ENCODE measurements around the gene ZC3H14.

ZC3H14 gene

DNA sequence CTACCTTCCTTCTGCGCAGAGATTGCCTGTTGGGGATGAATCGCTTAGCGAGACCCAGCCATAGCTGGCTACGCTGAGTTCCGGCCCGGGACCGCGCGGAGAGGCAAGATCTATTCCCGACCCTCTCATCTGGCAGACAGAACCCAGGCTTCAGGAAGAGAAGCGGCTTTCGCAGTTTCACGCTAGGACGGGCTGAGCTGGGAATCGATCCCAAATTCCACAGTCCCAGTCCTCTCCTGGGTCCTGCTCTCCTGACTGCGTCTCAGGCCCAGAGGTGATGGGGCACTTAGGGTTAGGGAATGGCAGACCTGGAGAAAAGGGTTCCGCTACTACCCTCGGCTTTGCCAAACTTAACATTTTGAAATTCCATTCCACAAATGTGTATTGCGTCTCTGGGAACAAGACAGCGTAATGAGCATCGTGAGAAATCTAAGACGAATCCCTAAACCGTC, 10.8 kb upstream of the ZC3H14 start:
- no peak for DNase-seq (ENCODE audit: low read depth)

GRCh38 chr14:88552876-88553275, 10.0 kb upstream of the ZC3H14 start:
- no peak for DNase-seq (ENCODE audit: low read depth)

GRCh38 chr14:88553886-88554456, 8.9 kb upstream of the ZC3H14 start:
- no peak for DNase-seq (ENCODE audit: low read depth)

GRCh38 chr14:88554457-88555286, 8.2 kb upstream of the ZC3H14 start, which contains the start of gene PTPN21:
TSS of gene PTPN21 (minus strand) at chr14:88555007. CDS start at chr14:88550417, 4,590 bp downstream.
- no peak for DNase-seq (ENCODE audit: low read depth)

GRCh38 chr14:88556581-88556980, 6.3 kb upstream of the ZC3H14 start:
- DNase-seq (ENCODE audit: low read depth), result no peak

DNA sequence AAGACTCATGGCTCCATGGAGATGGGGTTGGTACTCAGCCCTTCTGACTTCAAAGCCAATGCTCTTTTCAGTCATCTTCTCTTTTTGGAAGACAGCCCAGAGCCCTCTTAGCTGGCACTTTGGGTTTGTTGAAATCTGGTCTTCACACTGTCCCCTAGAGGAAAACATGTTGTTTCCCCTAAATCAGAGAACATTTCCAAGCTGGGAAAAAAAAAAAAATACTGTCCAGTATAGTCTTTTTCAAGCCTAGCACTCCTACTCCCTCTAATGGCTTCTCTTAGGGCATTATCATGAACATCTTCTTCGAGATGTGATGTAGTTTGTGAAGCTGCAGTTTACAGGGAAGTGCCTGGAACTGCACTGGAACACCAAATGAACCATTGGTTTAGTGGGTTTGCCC, 3.0 kb upstream of the ZC3H14 start:
- DNase-seq (ENCODE audit: low read depth), result no peak

DNA sequence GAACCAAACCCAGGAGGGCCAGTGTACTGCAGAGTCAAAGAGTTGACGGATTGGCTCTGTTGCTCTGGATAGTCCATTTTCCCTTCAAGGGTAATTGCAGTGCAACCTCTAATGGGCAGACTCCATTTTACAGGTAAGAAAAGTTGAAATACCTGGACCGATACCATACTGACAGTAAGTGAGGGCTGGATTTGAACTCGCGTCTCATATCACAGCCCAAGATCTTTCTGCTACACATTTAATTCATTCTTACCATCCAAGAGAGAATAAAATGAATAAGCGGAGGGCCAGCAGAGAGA, 356 bp upstream of the ZC3H14 start:
- DNase-seq (ENCODE audit: low read depth), result no peak

- no peak for DNase-seq (ENCODE audit: low read depth)
Measured at GRCh38 chr14:88563845-88564244, 1.0 kb downstream of the ZC3H14 start.

DNA sequence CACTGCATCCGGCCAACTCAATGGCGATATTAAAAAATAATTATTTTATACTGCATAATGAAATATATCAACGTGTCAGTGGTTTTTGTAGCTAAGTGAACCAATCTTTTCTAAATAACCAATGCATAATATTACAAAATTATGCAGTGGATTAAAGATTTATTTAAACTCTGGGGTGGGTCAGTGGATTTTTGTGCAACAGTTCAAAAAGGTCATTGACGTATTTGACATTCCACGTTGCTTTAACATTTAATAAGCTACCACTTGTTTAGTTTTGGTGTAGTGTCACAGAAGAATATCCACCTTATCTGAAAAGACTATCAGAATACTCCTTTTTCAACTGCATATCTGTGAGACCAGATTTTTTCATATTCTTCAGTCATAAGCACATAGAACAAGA, 2.6 kb downstream of the ZC3H14 start:
- DNase-seq (ENCODE audit: low read depth), result no peak

GRCh38 chr14:88568196-88568595, 5.4 kb downstream of the ZC3H14 start:
- DNase-seq (ENCODE audit: low read depth), result no peak

GRCh38 chr14:88572117-88572516, 9.3 kb downstream of the ZC3H14 start:
- no peak for DNase-seq (ENCODE audit: low read depth)

- no peak for DNase-seq (ENCODE audit: low read depth)
Measured at GRCh38 chr14:88576222-88576621, 13.4 kb downstream of the ZC3H14 start.

- no peak for DNase-seq (ENCODE audit: low read depth)
Measured at GRCh38 chr14:88584451-88584850, 21.6 kb downstream of the ZC3H14 start.

- no peak for DNase-seq (ENCODE audit: low read depth)
Measured at GRCh38 chr14:88588081-88588480, 25.2 kb downstream of the ZC3H14 start.

- no peak for DNase-seq (ENCODE audit: low read depth)
Measured at GRCh38 chr14:88590173-88590572, 27.3 kb downstream of the ZC3H14 start.

- DNase-seq (ENCODE audit: low read depth), result no peak
Measured at GRCh38 chr14:88592031-88592430, 29.2 kb downstream of the ZC3H14 start.

DNA sequence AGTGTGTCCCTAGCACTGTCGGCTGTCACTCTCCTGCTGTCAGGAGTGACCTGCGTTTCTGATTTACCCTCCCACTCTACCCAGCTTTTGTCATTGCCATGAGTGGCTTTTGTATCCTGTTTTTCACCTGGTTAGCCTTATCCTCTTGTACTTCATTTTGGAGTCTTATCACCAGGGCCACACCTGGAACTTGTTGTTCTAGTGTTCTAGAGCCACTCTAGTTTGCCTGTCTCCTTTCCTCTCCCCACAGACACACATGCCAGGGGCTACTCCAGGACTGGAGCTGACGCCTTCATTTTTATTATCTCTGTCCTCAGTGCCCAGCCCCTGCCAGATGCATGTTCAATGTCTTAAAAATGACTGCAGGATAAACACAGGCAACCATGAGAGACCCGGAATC, 34.2 kb downstream of the ZC3H14 start:
- DNase-seq (ENCODE audit: low read depth), result no peak

DNA sequence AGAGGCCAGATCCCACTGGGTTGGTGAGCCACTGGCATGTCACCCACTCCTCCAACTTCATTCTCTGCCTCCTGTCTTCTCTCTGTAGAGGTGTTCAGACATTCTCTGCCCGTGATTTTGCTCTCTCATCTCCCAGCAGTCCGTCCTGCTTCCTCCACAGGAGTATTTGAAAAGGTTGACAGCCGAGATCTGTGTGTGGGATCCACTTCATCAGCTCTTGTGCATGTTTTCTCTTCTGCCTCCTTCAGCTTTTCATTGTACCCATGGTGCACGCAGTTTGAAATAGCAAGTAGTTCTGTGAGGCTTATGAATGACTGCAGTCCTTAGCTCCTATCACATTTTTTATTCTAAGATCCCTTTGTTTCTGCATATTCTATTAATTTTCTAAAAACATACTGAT, 34.8 kb downstream of the ZC3H14 start:
- no peak for DNase-seq (ENCODE audit: low read depth)

DNA sequence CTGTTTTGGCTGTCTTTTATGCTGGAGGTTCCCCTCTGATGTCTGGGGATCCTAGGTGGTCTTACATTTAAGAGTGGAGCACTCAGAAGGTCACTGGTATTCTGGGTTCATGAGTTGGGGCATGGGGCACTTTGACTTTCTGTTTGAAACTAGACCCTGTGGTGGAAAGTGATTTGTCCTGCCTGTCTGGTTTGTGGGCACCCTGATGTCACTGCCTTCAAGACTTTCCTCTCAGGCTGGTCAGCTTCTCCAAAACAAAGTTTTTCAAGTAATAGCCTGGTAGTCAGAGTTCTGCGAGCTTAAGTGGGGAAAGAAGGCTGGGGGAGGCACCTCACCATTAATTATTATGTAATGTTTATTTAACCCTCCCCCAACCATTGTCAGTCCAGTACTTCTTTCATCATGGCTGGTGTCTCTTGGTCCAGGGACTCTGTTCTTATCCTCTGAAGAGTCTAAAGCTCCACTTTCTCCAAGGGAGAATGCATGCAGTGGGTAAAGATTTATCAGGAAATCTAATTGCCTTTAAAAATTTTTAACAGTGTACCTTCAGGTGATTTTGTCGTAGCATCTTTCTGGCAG, 35.3 kb downstream of the ZC3H14 start:
- DNase-seq (ENCODE audit: low read depth), result no peak

- DNase-seq (ENCODE audit: low read depth), result no peak
Measured at GRCh38 chr14:88599326-88599725, 36.5 kb downstream of the ZC3H14 start.

GRCh38 chr14:88599761-88600439, 37.1 kb downstream of the ZC3H14 start:
- DNase-seq (ENCODE audit: low read depth), result no peak

GRCh38 chr14:88604212-88604611, 41.4 kb downstream of the ZC3H14 start:
- DNase-seq (ENCODE audit: low read depth), result no peak

- DNase-seq (ENCODE audit: low read depth), result no peak
Measured at GRCh38 chr14:88605594-88605993, 42.8 kb downstream of the ZC3H14 start.
